GM10266 (cell line): Measurements from ENCODE around the gene MS4A12.
"Not testable (repeated sequence)": the region's sequence is repeated elsewhere in the genome, so short reads cannot be mapped to it uniquely, and the experiment has no call there.

Experiments used
- DNase-seq: peaks from one replicate; pipeline ENCODE4 v3.0.0; 2012; ENCODE audit errors: extremely low spot score
- CTCF ChIP-seq: IDR thresholded peaks from 2 replicates; pipeline ENCODE4 v1.5.1; 2012; ENCODE audit warnings: mild to moderate bottlenecking, low read depth; ENCODE audit not compliant: control insufficient read depth, insufficient read depth; ENCODE audit errors: missing control alignments

Gene MS4A12, protein sequence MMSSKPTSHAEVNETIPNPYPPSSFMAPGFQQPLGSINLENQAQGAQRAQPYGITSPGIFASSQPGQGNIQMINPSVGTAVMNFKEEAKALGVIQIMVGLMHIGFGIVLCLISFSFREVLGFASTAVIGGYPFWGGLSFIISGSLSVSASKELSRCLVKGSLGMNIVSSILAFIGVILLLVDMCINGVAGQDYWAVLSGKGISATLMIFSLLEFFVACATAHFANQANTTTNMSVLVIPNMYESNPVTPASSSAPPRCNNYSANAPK

GRCh38 chr11:60492488-60493009 is at the start of gene MS4A12:
Gene MS4A12 (plus strand): TSS chr11:60492778. CDS start chr11:60497319, 4,541 bp downstream.
- TF ChIP-seq CTCF: no peak
- DNase-seq: no peak

DNA sequence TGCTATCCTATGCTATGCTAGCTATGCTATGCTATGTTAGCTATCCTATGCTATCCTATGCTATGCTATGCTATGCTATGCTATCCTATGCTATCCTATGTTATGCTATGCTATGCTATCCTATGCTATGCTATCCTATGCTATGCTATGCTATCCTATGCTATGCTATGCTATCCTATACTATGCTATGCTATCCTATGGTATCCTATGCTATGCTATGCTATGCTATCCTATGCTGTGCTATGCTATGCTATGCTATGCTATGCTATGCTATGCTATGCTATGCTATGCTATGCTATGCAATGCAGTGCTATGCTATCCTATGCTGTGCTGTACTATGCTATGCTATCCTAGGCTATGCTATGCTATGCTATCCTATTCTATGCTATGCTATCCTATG is 45.5 kb upstream of the MS4A12 start:
- no peak for DNase-seq

DNA sequence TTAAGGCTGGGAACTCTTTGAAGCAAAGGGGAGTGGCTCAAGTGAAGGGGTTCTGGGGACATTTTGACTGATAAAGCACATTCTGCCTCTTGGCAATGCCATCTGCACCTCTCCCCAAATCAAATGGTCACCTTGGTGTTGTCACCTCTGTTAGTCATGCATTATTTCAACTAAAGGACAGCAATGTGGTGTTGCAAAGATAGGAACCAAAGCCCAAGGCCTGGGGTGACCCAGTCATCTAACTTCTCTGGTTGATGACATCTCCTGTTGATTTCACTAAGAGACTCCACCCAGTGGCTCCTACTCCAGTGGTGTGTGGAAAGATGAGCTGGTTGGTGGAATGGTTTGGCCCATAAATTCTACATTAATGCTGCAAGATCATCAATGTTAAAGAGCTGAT is 44.7 kb upstream of the MS4A12 start:
- TF ChIP-seq CTCF: no peak
- DNase-seq: no peak

More for the DNA sequence above, 45.5 kb upstream of the MS4A12 start:
- TF ChIP-seq CTCF: no peak

GRCh38 chr11:60451185-60451584 is 41.4 kb upstream of the MS4A12 start:
- not testable (repeated sequence) for DNase-seq

DNA sequence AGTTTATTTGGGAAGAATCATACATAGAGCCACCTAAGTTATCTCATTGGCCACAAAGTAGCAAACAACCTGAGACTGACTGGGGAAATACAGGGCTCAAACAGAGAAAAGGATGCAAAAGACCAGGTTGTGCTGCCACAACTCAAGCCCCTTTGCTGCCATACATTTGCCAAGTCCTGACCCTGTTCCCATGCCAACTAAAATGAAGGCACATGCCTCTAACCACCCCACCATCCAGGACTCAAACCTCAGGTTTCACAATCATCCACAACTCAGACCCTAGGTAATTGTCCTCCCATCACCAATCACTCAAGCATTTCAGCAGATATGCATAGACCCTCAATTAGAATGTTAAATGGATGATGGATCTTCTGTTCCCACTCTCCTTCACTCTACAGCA is 38.4 kb upstream of the MS4A12 start:
- no peak for TF ChIP-seq CTCF
- no peak for DNase-seq

- peak; percentile 80 for DNase-seq
- no peak for TF ChIP-seq CTCF
Measured at GRCh38 chr11:60455531-60456042, 37.0 kb upstream of the MS4A12 start, which contains the start of gene MS4A1. Gene MS4A1 (plus strand): TSS chr11:60455847. CDS start chr11:60462375, 6,528 bp downstream.

- peak; percentile 39 for DNase-seq
- TF ChIP-seq CTCF: no peak
Measured at GRCh38 chr11:60457576-60457975, 35.0 kb upstream of the MS4A12 start.

- no peak for TF ChIP-seq CTCF
- no peak for DNase-seq
Measured at GRCh38 chr11:60459345-60459744, 33.2 kb upstream of the MS4A12 start.
